MM.1S (cell line): Measurements from ENCODE around the gene SLC26A11.

Source experiments
- DNase-seq: peaks from one replicate; pipeline ENCODE4 v3.0.0-alpha.2; 2015
- H2AFZ ChIP-seq: fragments of 300-600 bp; sonication (generic); 2 replicates; pipeline ENCODE4 v1.6.0; 2016; ENCODE audit warnings: antibody characterized with exemption, low read length
- H3F3A ChIP-seq: fragments of 300-600 bp; sonication (generic); 2 replicates; pipeline ENCODE4 v1.6.1; 2016; ENCODE audit warnings: mild to moderate bottlenecking, antibody characterized with exemption, low read length, moderate library complexity, mixed read lengths; ENCODE audit not compliant: insufficient read depth
- H3K27ac ChIP-seq: fragments of 300-600 bp; sonication (generic); 2 replicates; pipeline ENCODE4 v1.5.1; 2016; ENCODE audit warnings: mild to moderate bottlenecking, low read length
- H3K27me3 ChIP-seq: fragments of 300-600 bp; sonication (generic); replicated peaks from 2 replicates; pipeline ENCODE4 v1.6.0; 2016; ENCODE audit warnings: low read length; ENCODE audit not compliant: insufficient read depth
- H3K36me3 ChIP-seq: fragments of 300-600 bp; sonication (generic); replicated peaks from 2 replicates; pipeline ENCODE4 v1.6.1; 2016; ENCODE audit warnings: mild to moderate bottlenecking, low read length, mixed read lengths; ENCODE audit not compliant: insufficient read depth
- H3K4me1 ChIP-seq: fragments of 300-600 bp; sonication (generic); 2 replicates; pipeline ENCODE4 v1.6.1; 2016; ENCODE audit warnings: low read length, mixed read lengths
- H3K4me2 ChIP-seq: fragments of 300-600 bp; sonication (generic); 2 replicates; pipeline ENCODE4 v1.6.0; 2016; ENCODE audit warnings: low read depth, low read length
- H3K4me3 ChIP-seq: fragments of 300-600 bp; sonication (generic); 2 replicates; pipeline ENCODE4 v1.5.1; 2016; ENCODE audit warnings: low read length, mixed read lengths
- H3K79me2 ChIP-seq: fragments of 300-600 bp; sonication (generic); 2 replicates; pipeline ENCODE4 v1.6.1; 2016; ENCODE audit warnings: mixed run types, low read length, mixed read lengths
- H3K9ac ChIP-seq: fragments of 300-600 bp; sonication (generic); 2 replicates; pipeline ENCODE4 v1.6.1; 2016; ENCODE audit warnings: low read length, mixed read lengths
- H3K9me2 ChIP-seq: fragments of 300-600 bp; sonication (generic); replicated peaks from 2 replicates; pipeline ENCODE4 v1.6.1; 2016; ENCODE audit warnings: mild to moderate bottlenecking, low read length, mixed read lengths; ENCODE audit not compliant: insufficient read depth
- H3K9me3 ChIP-seq: fragments of 300-600 bp; sonication (generic); replicated peaks from 2 replicates; pipeline ENCODE4 v1.6.1; 2016; ENCODE audit warnings: mild to moderate bottlenecking, low read length, mixed read lengths; ENCODE audit not compliant: insufficient read depth
- H4K20me1 ChIP-seq: fragments of 300-600 bp; sonication (generic); 2 replicates; pipeline ENCODE4 v1.6.1; 2016; ENCODE audit warnings: mild to moderate bottlenecking, low read length, moderate library complexity, mixed read lengths; ENCODE audit not compliant: insufficient read depth
- CTCF ChIP-seq: fragments of 300-600 bp; sonication (generic); IDR thresholded peaks from 2 replicates; pipeline ENCODE4 v1.5.1; 2016; ENCODE audit warnings: antibody characterized with exemption, low read length, mixed read lengths
- EZH2 ChIP-seq: fragments of 300-600 bp; sonication (generic); optimal IDR thresholded peaks from 2 replicates; pipeline ENCODE3; 2017; ENCODE audit warnings: low read depth, mild to moderate bottlenecking, antibody characterized with exemption, low read length, mixed read lengths
- EZH2phosphoT487 ChIP-seq: fragments of 300-600 bp; sonication (generic); IDR thresholded peaks from 2 replicates; pipeline ENCODE4 v1.6.1; 2018; ENCODE audit warnings: antibody characterized with exemption, low read length

The SLC26A11 gene

GRCh38 chr17:80220736-80221215 is 549 bp downstream of the SLC26A11 start:
- H3F3A ChIP-seq, result peaks cover 10% of the 10 kb centered on the region
- no peaks in the 10 kb centered on the region for H3K9me2 ChIP-seq
- H3K9ac ChIP-seq, result peak overlapping the region; percentile 92; the same call in 1 of the 2 replicates
- TF ChIP-seq EZH2phosphoT487, result no peak
- TF ChIP-seq CTCF, result no peak
- TF ChIP-seq EZH2, result no peak
- peaks cover 32% of the 10 kb centered on the region for H3K79me2 ChIP-seq
- H3K4me2 ChIP-seq, result peak overlapping the region; percentile 91; the same call in 1 of the 2 replicates
- H4K20me1 ChIP-seq, result no peaks in the 10 kb centered on the region
- H3K9me3 ChIP-seq, result no peaks in the 10 kb centered on the region
- no peaks in the 10 kb centered on the region for H3K27me3 ChIP-seq
- no peak for DNase-seq
- peak overlapping the region; percentile 89 for H2AFZ ChIP-seq
- no peaks in the 10 kb centered on the region for H3K36me3 ChIP-seq
- peak overlapping the region; percentile 97 for H3K4me3 ChIP-seq
- no peak overlapping the region for H3K27ac ChIP-seq
- peaks cover 7% of the 10 kb centered on the region for H3K4me1 ChIP-seq

- Histone ChIP-seq H3K79me2 (peaks cover 32% of the 10 kb centered on the region), H3K4me2 (no peak overlapping the region), H3K4me3 (no peak overlapping the region), H3K27ac (no peak overlapping the region), H3K4me1 (peaks cover 7% of the 10 kb centered on the region), H3K27me3 (no peaks in the 10 kb centered on the region), H3K9me3 (no peaks in the 10 kb centered on the region), H3K36me3 (no peaks in the 10 kb centered on the region), H2AFZ (no peak overlapping the region), H3K9me2 (no peaks in the 10 kb centered on the region), H4K20me1 (no peaks in the 10 kb centered on the region), H3K9ac (no peak overlapping the region), H3F3A (peaks cover 10% of the 10 kb centered on the region)
- TF ChIP-seq EZH2phosphoT487, result no peak
- TF ChIP-seq EZH2, result no peak
- no peak for TF ChIP-seq CTCF
- no peak for DNase-seq
These were observed 1.3 kb downstream of the SLC26A11 start for GRCh38 chr17:80221351-80222105.

- Histone ChIP-seq H3K9ac (no peak overlapping the region), H3K4me3 (no peak overlapping the region), H2AFZ (no peak overlapping the region), H3K27ac (no peak overlapping the region), H3K4me1 (peaks cover 7% of the 10 kb centered on the region), H3K36me3 (no peaks in the 10 kb centered on the region), H3K9me3 (no peaks in the 10 kb centered on the region), H4K20me1 (no peaks in the 10 kb centered on the region), H3K9me2 (no peaks in the 10 kb centered on the region), H3K79me2 (peaks cover 24% of the 10 kb centered on the region), H3F3A (peaks cover 10% of the 10 kb centered on the region), H3K4me2 (no peak overlapping the region), H3K27me3 (no peaks in the 10 kb centered on the region)
- no peak for DNase-seq
- TF ChIP-seq EZH2phosphoT487 (no peak), EZH2 (no peak), CTCF (no peak)
These were observed 2.3 kb downstream of the SLC26A11 start for GRCh38 chr17:80222376-80223141.
